ENCODE measurements around the gene RPS14.
"Not testable (repeated sequence)": the region's sequence is repeated elsewhere in the genome, so short reads cannot be mapped to it uniquely, and the experiment has no call there.

Gene RPS14

DNA sequence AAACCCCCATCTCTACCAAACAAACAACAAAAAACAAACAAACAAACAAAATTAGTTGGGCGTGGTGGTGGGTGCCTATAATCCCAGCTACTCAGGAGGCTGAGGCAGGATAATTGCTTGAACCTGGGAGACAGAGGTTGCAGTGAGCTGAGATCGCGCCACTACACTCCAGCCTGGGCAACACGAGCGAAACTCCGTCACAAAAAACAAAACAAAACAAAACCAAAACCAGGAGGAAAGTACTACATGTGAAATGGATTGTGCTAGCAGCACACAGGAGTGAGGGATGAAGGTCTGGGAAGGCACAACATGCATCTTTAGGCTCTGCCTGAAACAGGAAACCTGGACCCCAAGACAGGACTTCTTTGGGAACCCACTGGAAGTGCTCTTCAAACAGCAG is 27.0 kb upstream of the RPS14 start:
- DNase-seq = not testable (repeated sequence)

DNA sequence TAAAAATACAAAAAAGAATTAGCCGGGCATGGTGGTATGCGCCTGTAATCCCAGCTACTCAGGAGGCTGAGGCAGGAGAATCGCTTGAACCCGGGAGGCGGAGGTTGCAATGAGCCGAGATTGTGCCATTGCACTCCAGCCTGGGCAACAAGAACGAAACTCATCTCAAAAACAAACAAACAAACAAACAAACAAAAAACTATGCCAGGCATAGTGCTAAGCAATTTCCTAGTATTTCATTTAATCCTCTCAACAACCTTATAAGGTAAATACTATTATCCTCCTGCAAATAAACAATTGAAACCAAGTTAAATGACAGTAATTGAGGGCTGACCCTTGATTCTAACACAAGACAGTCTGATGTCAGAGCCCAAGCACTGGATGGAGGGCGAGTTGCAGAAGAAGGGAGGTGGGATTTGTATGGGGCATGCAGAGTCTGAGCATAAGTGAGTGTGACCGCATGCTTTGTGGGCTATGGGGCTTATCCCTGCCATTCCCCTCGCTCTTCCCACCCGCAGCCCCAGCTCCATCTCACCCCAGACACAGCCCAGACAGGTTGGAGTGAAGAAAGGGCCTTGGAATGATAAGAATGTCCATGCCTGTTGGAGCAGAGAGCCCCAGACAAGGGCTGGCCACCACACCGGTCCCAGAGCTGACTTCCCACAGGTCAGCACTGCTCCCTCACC is 24.3 kb upstream of the RPS14 start:
- DNase-seq = no peak

DNA sequence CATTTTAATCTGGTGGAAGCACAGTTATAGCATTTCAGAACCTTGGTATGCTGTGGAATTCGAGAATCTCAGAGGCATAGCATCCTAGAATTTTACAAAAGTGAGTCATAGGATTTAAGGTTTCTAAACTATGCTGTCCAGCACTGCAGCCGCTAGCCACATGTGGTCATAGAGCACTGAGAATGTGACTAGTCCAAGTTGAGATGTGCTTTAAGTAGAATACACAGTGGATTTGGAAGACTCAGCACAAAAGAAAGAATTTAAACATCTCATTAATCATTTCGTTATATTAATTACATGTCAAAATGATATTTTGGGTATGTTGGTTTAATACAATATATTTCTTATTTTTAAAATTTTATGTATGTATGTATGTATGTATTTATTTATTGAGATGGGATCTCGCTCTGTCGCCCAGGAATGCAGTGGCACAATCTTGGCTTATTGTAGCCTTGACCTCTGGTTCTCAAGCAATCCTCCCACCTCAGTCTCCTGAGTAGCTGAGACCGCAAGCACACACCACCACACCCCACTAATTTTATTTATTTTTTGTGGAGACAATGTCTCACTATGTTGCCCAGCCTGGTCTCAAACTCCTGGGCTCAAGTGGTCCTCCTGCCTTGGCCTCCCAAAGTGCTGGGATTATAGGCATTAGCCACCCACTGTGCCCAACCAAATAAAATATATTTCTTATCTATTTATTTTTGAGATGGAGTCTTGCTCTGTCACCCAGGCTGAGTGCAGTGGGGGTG is 20.4 kb upstream of the RPS14 start:
- no peak for DNase-seq

DNA sequence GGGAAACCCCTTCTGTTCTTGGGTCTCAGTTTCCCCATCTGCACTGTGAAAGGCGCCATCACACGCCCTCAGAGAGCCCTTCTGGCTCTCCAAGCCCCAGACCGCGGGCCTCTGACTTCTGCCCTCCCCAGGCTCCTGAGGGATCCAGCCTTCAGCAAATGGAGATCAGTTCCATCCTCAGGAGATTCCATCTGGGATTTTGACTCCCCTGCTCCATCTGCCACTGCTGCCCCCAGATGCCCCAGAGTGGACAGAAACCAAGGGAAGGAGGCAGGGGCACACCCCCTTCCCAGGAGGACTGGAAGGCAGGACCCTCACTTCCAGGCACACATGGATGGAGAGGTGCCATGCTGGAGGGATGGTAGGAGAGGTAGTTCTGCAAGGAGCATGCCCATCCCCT is 18.7 kb upstream of the RPS14 start:
- DNase-seq = no peak

DNA sequence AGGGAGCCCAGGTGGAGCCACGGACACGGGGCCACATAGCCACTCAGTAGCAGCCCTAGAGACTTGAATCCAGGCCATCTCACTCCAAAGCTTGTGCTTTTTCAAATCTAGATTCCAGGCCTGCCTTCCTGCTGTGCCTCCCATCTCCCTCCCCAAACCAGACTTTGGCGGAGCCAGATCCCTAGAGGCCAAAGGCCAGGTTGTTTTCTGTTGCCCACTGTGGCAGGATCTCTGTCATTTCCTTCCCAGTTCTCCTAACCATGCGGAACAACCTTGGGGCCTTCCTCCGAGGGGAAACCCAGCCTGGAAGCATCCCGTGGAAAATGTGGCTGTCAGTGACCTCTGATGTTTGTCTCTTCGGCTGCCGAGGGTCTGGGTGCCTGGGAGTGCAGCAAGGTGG is 16.4 kb upstream of the RPS14 start:
- no peak for DNase-seq

DNA sequence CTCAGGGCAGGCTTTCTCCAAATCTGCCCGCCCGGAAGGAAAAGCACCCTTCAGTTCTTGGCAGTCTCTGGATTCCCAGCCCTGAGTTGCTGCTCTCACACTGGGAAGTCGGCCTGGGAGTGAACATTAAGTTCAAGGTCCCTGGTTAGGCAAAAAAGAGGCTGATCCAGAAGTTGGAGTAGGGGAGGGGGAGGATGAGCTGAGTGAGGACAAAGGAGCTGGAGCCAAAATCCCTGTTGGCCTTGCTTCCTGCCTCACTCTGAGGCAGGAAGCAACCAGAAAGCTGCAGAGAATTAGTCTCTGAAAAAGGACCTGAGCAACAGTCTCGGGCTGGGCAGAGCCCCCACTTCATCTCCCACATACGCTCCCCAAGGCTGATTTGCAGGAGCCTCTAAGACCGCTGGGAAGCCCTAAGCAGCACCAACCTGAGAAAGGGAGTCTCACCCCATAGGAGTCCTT is 15.0 kb upstream of the RPS14 start:
- no peak for DNase-seq

DNA sequence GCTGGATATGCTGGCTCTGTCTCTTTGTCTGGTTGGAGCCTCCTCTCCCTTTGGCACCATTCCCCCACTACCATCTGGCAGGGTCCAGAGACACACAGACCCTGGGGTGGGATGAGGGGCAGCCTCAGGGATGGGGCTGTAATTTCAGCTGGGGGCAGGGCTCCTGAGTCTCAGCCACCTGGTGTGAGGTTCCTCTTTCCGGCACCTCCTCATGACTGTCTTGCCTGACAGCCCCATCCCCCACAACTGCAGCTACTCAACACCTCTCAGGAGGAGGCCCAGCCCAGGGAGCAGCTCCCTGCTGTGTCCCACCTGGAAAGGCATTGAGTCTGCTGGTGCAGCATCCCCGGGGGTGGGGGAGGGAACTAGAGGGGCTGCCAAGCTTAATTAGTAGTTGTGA is 11.7 kb upstream of the RPS14 start:
- peak; percentile 85 for DNase-seq

DNA sequence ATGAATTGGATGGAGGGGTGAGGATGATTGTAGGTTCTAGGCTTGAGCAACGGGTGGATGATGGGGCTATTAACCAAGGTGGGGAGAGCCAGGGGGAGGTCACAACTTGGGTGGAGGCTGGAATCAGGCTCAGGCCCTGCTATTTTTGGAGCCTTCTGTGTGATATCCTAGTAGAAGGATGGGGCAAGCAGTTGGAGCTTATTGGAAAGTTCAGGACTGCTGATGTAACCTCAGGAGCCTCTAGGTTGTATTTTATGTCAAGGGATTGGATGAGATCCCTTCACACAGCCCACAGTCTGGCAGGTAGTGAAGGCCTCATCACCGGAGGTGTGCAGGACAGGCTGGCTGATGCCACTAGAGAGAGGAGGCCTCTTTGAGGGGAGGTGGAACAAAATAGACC is 11.2 kb upstream of the RPS14 start:
- DNase-seq = no peak

DNA sequence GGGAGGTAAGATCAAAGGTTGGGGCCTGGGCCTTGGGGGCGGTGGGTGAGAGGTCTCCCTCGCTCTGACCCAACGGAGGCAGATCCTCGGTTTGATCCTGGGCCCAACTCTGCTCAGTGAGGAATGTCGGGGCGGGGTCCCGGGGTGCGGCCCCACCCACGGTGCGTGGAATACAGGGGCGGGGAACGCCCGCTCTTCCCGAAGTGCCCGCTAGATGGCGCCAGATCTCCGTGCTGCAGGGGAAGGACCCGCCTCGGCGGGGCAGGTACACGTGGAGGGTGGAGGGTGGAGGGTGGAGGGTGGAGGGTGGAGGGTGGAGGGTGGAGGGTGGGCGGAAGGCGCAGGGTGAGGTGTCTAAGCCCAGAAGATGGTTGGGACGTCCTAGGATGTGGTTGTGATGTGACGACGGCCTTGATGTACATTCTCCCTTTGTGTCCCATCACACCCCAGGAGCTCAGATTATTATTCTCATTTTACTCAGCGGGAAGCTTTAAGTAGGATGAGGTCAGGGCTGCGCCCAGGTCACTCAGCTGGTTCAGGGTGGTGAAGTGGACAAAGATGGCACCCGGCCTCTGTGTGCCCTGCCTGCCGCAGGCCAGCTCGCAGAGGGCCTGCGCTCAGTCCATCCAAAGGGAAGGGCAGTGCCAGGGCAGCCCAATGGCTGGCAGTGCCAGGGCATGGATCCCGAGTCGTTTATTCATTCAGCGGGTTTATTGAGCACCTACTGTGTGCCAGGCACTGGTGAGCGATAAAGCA is 9.4 kb upstream of the RPS14 start:
- DNase-seq = no peak

DNA sequence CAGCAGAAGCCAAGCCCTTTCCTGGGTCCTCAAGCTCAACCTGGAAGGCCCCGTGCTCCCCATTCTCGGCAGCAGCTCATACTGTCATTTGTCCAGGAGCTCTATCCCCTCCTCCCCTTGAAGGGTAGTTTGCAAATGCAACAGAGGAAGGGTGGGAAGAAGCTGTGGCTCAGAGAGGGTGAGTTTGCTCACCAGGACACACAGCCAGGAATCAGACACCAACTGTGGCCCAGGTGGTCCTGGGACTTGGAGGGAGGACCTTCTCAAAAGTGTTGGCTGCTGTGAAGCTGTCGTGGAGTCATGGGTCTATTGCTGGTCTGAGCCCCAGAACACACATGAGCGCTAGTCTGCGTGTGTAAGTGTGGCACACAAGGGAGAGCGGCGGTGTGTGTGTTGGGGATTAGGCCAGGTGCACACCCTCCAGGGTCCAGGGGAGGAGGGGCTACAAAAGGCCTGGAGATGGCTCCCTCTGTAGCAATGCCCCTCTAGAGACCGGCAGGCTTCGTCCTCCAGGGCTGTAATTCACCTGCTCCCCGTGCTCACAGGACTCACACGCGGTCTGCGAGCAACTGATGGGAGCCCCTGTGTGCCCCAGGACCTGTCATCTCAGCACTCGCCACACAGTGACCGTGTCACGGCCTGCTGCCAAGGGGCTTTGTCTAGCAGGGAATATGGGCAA is 8.2 kb upstream of the RPS14 start:
- no peak for DNase-seq

DNA sequence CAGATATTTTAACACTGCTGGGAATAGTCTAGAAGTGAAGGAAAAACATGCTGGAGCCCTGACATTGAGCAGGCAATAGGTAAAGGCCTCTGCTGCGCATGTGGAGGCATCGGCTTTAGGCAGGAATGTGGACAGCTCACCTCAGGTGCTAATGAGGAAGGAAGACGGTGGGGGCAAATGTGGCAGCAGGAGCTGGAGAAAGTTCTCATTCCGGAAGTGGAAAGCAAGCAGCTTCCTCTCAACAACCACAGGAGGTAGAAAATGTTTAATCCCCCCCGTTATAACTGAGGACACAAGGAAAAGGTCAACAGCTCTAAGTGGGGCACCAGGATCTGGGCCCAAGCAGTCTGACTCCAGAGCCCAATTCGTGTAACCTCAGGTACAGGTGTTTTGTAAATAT is 7.6 kb upstream of the RPS14 start:
- DNase-seq = no peak

DNA sequence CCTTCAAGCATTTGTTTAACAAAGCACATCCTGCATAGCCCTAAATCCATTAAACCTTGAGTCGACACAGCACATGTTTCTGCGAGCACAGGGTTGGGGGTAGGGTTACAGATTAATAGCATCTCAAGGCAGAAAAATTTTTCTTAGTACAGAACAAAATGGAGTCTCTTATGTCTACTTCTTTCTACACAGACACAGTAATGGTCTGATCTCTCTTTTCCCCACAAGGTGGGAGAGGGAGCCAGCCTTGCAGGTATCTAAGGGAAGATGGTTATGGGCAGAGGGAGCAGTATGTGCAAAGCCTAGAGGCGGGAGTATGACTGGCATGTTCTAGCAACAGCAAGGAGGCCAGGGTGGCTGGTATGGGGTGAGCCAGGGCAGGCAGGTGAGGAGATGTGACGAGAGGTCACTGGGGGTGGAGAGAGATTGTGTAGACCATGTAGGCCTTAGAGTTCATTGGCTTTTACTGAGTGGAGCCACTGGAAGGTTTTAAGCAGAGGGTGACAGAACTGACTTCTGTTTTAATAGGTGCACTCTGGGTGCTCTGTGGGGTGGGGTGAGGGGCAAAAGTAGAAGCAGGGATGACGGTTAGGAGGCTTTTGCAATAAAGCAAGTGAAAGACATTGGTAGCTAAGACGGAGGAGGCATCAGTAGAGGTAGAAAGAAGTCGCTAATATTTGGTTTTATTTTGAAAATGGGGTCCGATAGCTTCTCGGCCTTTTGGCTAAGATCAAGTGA is 5.1 kb upstream of the RPS14 start:
- no peak for DNase-seq

DNA sequence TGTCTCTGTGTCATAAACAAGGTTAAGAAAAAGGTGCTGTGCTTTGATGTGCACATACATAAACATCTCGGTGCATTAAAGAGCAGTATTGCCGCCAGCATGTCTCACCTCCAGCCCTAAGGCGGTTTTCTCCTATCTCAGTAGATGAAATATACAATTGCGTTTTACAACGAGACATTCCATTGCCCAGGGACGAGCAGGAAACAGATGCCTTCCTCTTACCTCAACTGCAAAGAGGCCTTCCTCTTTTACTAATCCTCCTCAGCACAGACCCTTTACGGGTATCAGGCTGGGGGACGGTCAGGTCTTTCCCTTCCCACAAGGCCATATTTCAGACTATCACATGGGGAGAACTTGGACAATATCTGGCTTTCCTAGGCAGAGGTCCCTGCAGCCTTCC is 4.5 kb upstream of the RPS14 start:
- DNase-seq = not testable (repeated sequence)

DNA sequence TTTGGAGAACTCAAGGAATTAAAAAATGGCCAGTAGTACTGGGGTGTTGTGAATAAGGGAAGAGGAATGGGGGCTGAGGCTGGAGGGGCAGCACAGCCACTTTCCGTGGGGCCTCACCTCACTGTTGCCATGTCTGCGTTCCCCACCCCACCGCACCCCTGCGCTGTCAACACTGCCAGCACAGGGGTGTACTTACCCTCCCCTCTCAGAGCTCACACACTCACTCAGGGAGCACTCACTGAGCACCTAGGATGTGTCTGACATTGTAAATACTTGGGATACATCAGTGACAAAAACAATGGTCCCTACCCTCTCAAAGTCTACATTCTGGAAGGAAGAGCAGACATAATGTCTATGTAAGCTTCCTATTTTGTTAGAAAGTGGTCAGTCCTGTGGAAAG is 3.4 kb upstream of the RPS14 start:
- DNase-seq = no peak

DNA sequence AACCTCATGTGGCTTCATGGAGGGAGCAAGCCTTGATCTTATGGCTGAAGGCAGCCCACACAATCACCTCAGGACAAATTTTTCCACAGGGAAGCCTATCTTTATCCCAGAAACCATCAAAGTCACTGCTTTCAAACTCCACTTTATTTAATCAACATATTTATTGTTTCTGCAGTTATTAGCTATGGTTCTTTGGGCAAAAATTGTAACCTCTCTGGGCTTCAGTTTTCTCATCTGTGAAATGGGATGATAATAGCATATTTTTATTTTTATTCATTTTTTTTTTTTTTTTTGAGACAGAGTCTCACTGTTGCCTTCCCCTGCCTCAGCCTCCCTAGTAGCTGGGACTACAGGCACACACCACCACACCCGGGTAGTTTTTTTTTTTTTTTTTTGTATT is 2.1 kb upstream of the RPS14 start:
- DNase-seq = no peak

DNA sequence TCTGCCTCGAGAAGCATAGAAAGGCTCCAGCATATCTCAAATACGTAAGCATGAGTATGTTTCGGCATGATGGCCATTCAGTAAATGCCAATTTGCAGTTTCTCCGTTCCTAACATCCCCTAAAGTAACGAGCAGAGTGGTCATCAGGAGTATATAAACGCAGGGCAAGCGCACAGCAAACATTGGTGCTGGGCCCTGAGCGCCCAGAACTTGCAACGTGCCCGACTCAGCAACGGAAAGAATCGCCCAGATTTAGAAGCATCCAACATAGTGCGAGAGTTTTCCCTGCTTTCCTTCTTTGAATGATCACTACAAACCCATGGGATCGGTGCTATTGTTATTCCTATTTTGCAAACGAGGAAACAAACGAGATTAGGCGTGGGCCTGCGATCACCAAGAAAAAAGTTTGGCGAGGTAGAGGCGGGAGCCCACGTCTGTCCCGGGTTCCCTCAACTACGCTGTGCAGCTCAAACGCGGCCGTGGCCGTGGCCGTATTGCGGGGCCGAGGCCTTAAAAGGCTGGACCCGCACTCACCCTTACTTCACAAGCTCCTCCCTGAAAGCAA is 505 bp downstream of the RPS14 start:
- DNase-seq = no peak

DNA sequence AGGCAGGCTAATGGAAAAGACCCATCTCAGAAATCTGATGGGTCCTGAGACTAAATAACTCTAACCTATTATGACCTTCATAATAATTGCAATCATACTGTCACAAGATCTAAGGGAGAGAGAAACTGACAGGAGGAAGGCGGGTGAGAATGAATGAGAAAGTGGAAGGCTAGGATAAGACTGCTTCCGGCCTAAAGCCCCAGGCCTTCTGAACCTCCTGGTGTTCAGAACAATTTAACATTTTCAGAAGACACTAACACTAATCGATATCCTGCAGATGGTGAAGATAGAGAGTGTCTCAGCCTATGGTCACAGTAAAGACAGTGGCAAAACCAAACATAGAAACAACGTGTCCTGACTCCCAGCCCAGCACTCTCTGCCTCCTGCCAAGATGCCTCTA is 1.2 kb downstream of the RPS14 start:
- no peak for DNase-seq

DNA sequence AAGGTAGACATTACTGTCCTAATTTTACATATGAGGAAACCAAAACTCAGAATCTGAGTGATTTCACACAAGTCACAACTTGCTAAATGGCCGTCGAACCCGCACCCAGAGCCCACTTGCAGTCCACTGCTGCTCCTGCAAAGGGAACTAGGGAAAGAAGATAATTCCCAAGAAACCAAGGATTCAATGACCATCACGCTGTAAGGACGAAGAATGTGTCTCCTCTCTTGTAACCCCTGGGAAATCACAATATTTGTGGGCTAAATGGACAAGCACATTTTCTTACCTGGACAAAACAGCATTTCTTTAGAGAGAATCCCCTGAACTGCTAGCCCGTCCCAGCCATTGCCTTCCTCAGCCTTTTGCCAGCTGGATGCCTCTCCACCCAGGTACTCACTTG is 2.4 kb downstream of the RPS14 start:
- DNase-seq = no peak

DNA sequence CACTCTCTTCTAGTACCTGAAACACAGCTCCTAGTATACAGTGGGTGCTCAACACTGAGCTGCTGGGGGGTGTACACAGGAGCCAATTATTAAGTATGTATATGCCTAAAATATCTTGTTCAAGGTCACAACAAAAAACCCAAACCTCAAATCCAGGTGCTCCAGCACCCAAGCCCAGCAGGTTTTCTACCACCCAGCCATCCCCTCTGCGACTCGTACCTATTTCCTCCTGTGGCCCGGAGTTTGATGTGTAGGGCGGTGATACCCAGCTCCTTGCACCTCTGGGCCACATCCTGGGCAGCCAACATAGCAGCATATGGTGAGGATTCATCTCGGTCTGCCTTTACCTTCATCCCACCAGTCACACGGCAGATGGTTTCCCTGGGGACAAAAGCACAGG is 3.0 kb downstream of the RPS14 start:
- no peak for DNase-seq

DNA sequence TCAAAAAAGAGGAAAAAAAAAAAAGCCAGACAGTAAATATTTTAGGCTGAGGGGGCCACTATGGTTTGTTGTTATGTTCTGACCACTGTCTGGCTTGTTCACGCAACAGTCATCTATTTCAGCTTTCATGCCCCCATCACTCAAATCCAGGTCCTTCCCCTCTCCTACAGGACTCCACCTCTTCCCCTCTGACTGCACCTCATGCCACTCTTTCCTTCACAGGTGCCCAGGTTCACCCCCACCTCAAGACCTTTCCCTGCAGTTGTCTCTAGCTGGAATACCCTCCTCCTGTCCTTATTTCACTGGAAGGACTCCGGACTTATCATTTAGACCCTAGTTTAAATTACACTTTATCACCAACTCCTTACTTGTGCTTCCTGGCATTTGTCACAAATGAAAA is 3.5 kb downstream of the RPS14 start:
- DNase-seq = no peak

DNA sequence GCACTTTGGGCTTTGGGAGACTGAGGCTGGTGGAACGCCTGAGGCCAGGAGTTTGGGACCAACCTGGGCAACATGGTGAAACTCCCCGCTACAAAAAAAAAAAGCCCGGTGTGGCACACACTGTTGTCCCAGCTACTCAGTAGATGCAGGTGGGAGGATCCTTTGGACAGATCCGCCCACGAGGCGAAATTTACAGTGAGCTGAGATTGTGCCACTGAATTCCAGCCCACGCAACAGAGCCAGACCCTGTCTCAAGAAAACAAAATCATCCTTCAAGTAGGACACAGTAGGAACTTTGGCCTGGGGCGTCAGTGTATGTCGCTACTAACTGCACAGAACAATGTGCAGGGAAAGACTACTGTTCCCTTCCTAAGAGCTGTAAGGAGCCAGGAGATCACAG is 4.8 kb downstream of the RPS14 start:
- no peak for DNase-seq

Measured in NCI-H524 treated with DMSO at 0.1 percent for 48 hours (cell line).